Femur (tissue), 1 donor: ENCODE data around the gene ECD.

Experiments
- DNase-seq: peaks from one replicate; pipeline ENCODE4 v3.0.0-alpha.2; 2017

Gene ECD

DNA sequence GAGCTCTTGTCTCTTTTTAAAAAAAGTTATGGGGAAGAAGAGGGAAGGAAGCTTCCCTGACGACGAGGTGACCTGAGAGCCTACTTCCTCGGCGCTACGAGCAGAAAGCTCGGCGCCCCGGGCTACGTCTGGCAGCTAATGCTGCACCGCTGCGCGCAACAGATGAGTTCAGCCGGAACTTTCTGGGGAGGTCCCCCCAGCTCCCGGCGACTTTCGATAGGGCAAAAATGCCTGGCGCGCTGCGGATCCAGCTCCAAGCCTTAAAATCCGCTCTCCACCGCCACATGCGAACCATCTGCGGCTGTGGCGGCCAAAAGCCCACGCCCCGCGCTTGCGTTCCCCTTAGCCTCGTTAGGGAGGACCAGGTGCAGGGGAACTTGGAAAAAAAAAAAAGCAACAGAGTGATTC is 71.8 kb downstream of the ECD start:
- peak; percentile 82 for DNase-seq

- peak; percentile 91 for DNase-seq
These were observed 72.3 kb downstream of the ECD start for GRCh38 chr10:73095481-73096021.

DNA sequence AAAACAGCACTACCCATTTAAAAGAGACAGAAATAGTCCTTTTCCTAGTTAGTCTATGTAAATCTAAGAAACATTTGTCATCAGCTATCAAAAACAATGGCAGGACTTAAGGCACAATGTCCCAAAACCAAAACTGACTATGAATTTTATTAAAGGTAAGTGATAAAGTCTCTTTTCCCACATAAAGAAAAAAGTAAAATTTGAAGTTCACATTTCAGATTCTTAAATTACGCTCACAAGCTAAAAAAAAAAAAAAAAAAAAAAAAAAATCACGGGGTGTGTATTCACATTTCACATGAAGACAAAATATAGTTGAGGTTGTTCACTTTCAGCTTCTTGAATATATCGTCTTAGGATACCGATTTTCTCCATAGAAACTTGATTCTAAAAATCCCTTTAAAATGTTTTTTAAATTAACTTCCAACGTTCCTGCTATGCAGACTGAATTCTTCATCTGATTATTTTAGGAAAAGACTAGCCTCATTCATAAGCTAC is 72.8 kb downstream of the ECD start:
- no peak for DNase-seq

DNA sequence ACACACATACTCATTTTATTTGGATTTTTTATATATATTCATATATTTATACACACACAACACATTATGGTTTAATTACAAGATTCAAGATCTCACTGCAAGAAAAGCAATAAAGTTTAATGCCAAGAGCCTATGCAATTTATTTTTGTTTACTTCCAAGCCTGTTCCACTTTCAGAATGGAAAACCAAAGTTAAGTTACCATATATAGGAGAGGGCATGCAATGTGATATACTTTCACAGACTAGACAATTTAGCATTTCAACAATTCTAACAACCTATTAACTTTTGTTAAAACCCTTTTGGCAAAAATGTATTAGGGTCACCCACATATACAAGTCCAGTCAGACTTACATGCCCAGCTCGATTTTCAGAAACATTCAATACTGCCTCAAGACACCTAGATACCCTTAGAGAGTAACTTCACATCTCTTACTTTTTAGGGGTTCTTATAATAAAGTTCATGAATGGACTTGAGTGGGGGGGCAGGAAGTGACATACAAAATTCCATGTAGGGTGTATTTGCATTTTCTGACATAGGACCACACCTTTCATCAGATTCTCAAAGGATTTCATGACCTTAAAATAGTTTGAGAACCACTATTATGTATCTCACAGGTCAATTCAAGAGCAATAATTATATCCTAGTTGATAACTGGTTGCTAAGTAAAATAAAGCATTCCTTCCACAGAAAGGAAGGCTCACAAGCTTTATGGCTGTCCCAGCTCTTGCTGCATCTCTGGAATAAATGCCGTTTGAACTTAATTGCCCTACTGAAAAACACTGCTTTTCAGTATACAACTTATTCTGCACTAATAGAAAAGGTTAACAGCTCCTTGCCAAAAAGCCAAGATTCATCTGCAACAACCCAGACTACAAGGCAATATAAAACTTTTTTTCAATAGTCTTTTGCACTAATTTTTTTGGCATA is 73.6 kb downstream of the ECD start:
- no peak for DNase-seq

DNA sequence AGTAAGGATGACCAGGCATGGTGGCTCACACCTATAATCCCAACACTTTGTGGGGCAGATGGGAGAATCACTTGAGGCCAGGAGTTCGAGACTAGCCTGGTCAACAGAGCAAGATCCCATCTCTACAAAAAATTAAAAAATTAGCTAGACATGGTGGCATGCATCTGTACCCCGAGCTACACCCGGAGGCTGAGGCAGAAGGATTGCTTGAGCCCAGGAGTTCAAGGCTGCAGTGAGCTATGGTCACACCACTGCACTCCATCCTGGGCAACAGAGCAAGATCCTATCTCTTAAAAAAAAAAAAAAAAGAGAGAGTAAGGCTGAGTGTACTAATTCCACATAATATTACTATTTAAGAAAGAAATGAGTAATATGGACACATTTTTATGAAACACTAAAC is 75.0 kb downstream of the ECD start:
- no peak for DNase-seq

GRCh38 chr10:73088304-73088703 is 79.5 kb downstream of the ECD start:
- no peak for DNase-seq

DNA sequence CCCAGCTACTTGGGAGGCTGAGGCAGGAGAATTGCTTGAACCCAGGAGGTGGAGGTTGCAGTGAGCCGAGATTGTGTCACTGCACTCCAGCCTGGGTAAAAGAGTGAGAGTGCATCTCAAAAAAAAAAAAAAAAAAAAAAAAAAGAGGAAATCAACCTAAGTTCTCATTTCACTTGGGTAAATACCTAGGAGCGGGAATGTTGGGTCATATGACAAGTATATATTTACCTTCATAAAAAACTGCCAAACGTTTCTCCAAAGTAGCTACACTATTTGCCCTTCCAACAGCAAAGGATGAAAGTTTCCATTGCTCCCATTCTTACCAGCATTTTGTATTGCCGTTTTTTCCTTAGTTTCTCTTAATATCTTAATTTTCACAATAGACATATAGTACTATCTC is 81.0 kb downstream of the ECD start:
- no peak for DNase-seq

- DNase-seq = no peak
These were observed 83.6 kb downstream of the ECD start for GRCh38 chr10:73084209-73084608.
